Large intestine (tissue), 3 donors: ENCODE measurements around the gene PPFIA4. TPM values are rescaled to one million over a fixed set of nuclear protein-coding genes. Genes with fewer than 3 reads are reported as not detected.

ENCODE experiments used
- DNase-seq, 2 donors: peaks; one replicate each; pipeline versions ENCODE4 v3.0.0 to v3.0.0-alpha.2; 2013
- H3K27ac ChIP-seq: one replicate; pipeline ENCODE4 v1.5.1; 2013; ENCODE audit warnings: low read length
- H3K27me3 ChIP-seq: 2 replicates; pipeline ENCODE4 v1.6.1; 2013; ENCODE audit warnings: low read length; ENCODE audit not compliant: control insufficient read depth, insufficient read depth
- H3K36me3 ChIP-seq: 2 replicates; pipeline ENCODE4 v1.6.1; 2013; ENCODE audit warnings: low read length; ENCODE audit not compliant: control insufficient read depth, insufficient read depth
- H3K4me1 ChIP-seq: one replicate; pipeline ENCODE4 v1.6.1; 2013; ENCODE audit warnings: low read length; ENCODE audit not compliant: control insufficient read depth, insufficient read depth
- H3K4me3 ChIP-seq: one replicate; pipeline ENCODE4 v1.5.1; 2013; ENCODE audit warnings: low read length
- H3K9me3 ChIP-seq: one replicate; pipeline ENCODE4 v1.6.1; 2013; ENCODE audit warnings: mild to moderate bottlenecking, low read depth, low read length, moderate library complexity; ENCODE audit not compliant: control insufficient read depth
- whole genome bisulfite sequencing: methylation state at CpG from one replicate; pipeline ENCODE4 v1.1.5; 2013; ENCODE audit warnings: low lambda C conversion rate; ENCODE audit not compliant: insufficient coverage; 5-methylcytosine and 5-hydroxymethylcytosine counted together
- polyA plus RNA-seq: library from polyadenylated mRNA; unstranded; fragments of 120-200 nt; gene quantifications from one replicate; pipeline ENCODE4 v1.2.1, GENCODE V29; 2013

The PPFIA4 gene
- polyA plus RNA-seq, 1 donor: 4.1 TPM

DNA sequence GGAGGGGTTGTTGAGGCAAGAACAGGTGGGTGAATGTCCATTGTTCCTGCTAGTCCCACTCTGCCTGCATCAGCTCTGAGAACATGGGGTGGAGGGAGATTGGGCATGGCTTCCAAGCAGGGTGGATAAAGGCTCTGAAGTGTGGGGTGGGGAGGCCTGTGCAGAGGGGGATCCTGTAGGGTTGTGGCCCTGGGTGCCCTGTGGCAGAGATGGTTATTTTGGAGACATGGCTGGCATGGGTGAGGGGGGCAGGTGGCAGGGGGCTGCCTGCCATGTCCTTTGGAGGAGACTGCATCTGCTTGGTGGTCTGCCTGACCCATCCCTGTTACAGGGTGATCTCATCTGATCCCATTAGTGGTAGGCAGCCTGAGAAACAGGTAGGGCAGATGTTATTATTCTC lies 48.3 kb downstream of the PPFIA4 start:
- no peaks in the 10 kb centered on the region for H3K36me3 ChIP-seq
- peaks cover 51% of the 10 kb centered on the region for H3K27me3 ChIP-seq
- no peaks in the 10 kb centered on the region for H3K9me3 ChIP-seq
- no peaks in the 10 kb centered on the region for H3K4me1 ChIP-seq
- H3K4me3 ChIP-seq: no peak overlapping the region
- DNase-seq: no peak
- H3K27ac ChIP-seq: no peak overlapping the region

DNA sequence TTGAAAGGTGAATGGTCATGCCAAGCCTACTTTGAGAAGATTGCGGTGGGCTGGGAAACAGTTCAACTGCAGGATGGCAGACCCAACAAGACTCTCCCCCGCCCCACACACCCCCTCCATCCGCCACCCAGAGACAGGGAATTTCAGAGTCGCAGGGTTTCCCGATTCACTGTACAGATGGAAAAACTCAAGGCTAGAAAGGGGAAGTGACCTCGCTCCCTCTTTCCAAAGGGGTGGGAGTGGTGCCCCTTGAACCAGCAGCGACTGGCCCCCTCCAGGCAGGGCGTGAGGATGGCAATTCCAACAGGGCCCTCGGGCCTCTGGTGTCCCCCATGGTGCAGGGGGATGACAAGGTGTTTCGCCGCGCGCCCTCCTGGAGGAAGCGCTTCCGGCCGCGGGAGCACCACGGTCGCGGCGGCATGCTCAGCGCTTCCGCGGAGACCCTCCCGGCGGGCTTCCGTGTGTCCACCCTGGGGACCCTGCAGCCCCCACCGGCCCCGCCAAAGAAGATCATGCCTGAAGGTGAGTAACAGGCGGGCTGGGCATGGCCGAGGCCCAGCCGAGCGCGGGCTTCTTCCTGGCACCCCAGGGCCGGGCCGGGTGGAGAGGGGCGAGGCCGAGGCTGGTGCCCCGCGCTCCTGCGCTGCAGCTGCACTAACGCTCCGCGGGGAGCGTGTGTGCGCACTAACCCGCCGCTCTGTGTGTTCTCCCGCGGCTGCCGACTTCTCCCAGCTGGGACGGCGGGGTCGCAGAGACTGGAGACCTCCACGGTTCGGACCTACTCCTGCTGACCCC lies 49.1 kb downstream of the PPFIA4 start:
- no peaks in the 10 kb centered on the region for H3K9me3 ChIP-seq
- peak overlapping the region; percentile 13 for H3K4me3 ChIP-seq
- H3K36me3 ChIP-seq: no peaks in the 10 kb centered on the region
- no CpG with 5 or more reads among the region's 56 CpGs for WGBS
- H3K4me1 ChIP-seq: no peaks in the 10 kb centered on the region
- H3K27me3 ChIP-seq: peaks cover 58% of the 10 kb centered on the region
- peak in 1 of 2 donors; percentile 16 for DNase-seq
- H3K27ac ChIP-seq: no peak overlapping the region

GRCh38 chr1:203076031-203076511 lies 49.8 kb downstream of the PPFIA4 start:
- Histone ChIP-seq H3K36me3 (no peaks in the 10 kb centered on the region), H3K27ac (no peak overlapping the region), H3K9me3 (no peaks in the 10 kb centered on the region), H3K27me3 (peaks cover 61% of the 10 kb centered on the region), H3K4me1 (no peaks in the 10 kb centered on the region), H3K4me3 (no peak overlapping the region)
- no peak for DNase-seq
- WGBS: no CpG with 5 or more reads among the region's 30 CpGs

DNA sequence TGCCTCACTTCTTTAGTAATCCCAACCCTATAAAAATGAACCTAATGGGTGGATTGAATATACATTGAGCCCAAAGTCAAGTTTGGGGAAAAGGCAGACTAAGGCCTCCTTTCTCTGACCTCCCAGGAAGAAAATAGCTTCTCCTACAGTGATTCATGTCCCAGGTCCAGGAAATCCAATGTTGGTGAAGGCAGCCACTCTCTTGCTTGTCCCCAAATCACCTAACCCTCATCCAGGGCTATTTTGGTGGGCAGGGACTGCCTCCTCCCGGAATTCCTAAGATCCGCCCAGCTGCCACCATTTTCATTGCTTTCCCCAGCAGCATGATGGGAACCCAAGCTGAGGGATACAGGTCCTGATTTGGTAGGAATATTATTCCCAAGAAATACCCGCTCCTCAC lies 51.1 kb downstream of the PPFIA4 start:
- no CpG with 5 or more reads among the region's 3 CpGs for WGBS
- Histone ChIP-seq H3K27ac (no peak overlapping the region), H3K4me3 (no peak overlapping the region), H3K4me1 (no peaks in the 10 kb centered on the region), H3K36me3 (no peaks in the 10 kb centered on the region), H3K9me3 (no peaks in the 10 kb centered on the region), H3K27me3 (peaks cover 73% of the 10 kb centered on the region)
- no peak for DNase-seq

GRCh38 chr1:203077956-203078355 lies 51.7 kb downstream of the PPFIA4 start:
- peaks cover 75% of the 10 kb centered on the region for H3K27me3 ChIP-seq
- H3K4me3 ChIP-seq: no peak overlapping the region
- no peak for DNase-seq
- WGBS: no CpG with 5 or more reads among the region's 2 CpGs
- no peaks in the 10 kb centered on the region for H3K9me3 ChIP-seq
- H3K27ac ChIP-seq: no peak overlapping the region
- H3K4me1 ChIP-seq: no peaks in the 10 kb centered on the region
- no peaks in the 10 kb centered on the region for H3K36me3 ChIP-seq

DNA sequence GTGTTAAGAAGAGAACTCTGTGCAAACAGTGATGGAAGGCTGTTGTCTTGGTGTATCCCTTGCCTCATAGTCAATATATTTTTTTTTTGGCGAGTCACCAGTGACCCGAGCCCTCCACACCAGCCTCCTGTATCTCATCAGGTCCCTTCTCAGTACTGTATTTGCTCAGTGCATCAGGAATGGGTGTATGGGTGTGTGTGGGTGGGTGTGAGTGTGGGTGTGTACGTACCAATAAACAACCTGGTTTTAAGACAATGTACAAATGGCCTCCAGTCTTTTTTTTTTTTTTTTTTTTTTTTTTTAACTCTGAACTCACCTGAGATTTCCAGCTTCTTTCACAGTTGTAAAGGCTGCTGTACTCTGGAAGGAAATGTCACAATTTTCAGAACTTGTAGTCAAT lies 52.2 kb downstream of the PPFIA4 start:
- Histone ChIP-seq H3K4me1 (no peaks in the 10 kb centered on the region), H3K27ac (no peak overlapping the region), H3K9me3 (no peaks in the 10 kb centered on the region), H3K36me3 (no peaks in the 10 kb centered on the region), H3K4me3 (no peak overlapping the region), H3K27me3 (peaks cover 71% of the 10 kb centered on the region)
- DNase-seq: no peak
- WGBS: no CpG with 5 or more reads among the region's 3 CpGs

- no peak overlapping the region for H3K27ac ChIP-seq
- H3K9me3 ChIP-seq: no peaks in the 10 kb centered on the region
- H3K27me3 ChIP-seq: peaks cover 55% of the 10 kb centered on the region
- WGBS: 100% methylated on average over 1 of the region's 5 CpGs
- no peak for DNase-seq
- H3K36me3 ChIP-seq: no peaks in the 10 kb centered on the region
- H3K4me3 ChIP-seq: no peak overlapping the region
- H3K4me1 ChIP-seq: no peaks in the 10 kb centered on the region
These were observed 54.2 kb downstream of the PPFIA4 start for GRCh38 chr1:203080456-203080855.

GRCh38 chr1:203081465-203082230 lies 55.4 kb downstream of the PPFIA4 start:
- Histone ChIP-seq H3K9me3 (no peaks in the 10 kb centered on the region), H3K27me3 (peaks cover 43% of the 10 kb centered on the region), H3K4me1 (no peaks in the 10 kb centered on the region), H3K4me3 (no peak overlapping the region), H3K36me3 (no peaks in the 10 kb centered on the region), H3K27ac (no peak overlapping the region)
- DNase-seq: no peak
- no CpG with 5 or more reads among the region's 9 CpGs for WGBS

DNA sequence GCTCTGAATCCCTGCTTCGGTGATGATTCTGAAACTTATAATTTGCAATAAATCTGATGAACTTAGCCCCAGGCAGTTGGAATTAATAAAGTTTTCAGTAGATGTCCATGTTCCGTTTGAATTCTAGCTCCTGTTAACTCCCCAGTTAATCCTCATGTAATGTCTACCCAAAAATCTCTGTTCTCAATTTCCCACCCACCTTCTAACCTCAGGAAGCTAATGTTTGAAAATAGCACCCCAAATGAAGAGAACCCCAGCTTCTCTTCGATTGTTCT lies 55.9 kb downstream of the PPFIA4 start:
- DNase-seq: no peak
- no peak overlapping the region for H3K27ac ChIP-seq

DNA sequence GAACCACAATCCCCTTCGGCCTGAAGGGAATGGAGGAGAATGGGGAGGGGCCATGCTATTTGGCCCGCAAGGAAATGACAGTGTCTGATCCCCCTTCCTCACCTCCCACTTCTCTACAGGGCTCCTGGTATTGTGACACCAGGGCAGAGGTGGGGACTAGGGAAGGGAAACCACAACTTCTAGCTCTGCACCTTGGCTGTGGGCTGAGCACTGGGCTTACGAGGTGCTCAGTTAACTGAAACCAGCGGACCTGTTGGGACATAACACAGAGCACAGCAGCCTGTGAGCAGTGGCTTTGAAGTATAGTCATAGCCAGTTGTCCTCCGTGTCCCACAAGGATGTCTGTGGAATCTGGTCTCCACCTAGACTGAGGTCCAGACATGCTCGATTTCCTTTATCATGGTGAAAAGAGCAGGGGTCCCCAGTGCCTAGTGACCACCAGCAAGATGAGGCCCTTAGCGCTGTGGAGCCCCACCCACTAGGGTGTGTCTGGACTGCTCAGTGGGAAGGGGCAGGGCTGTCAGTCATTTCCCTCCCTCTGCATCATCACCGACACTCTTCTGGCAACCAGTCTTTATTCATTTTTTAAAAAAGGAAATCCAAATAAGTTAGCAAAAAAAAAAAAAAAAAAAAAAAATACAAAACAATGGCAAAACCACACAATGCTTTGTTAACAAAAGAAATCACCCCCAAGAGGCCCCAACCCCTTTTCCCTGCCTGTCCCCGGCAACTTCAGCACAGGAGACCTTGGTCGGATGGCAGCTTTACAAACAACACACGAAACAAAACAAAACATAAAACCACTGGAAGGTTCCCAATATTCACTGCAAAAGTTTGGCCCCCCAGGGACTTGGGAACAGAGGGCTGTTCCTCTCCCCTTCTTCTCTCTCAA lies 56.5 kb downstream of the PPFIA4 start:
- DNase-seq: no peak
- H3K9me3 ChIP-seq: no peaks in the 10 kb centered on the region
- no peaks in the 10 kb centered on the region for H3K36me3 ChIP-seq
- H3K4me1 ChIP-seq: no peaks in the 10 kb centered on the region
- no peak overlapping the region for H3K4me3 ChIP-seq
- no peak overlapping the region for H3K27ac ChIP-seq
- WGBS: 50% methylated on average over 1 of the region's 11 CpGs
- H3K27me3 ChIP-seq: peaks cover 35% of the 10 kb centered on the region

More for the DNA sequence above, 55.9 kb downstream of the PPFIA4 start:
- 67% methylated on average over 1 of the region's 3 CpGs for WGBS
- peaks cover 38% of the 10 kb centered on the region for H3K27me3 ChIP-seq
- no peaks in the 10 kb centered on the region for H3K4me1 ChIP-seq
- no peaks in the 10 kb centered on the region for H3K36me3 ChIP-seq
- H3K9me3 ChIP-seq: no peaks in the 10 kb centered on the region
- H3K4me3 ChIP-seq: no peak overlapping the region
